Body of pancreas (tissue), 4 donors: Measurements from ENCODE around the gene FRAT2. TPM values are rescaled to one million over a fixed set of nuclear protein-coding genes. Genes with fewer than 3 reads are reported as not detected.

Source experiments
- ATAC-seq: fragments of 150-250 bp; one replicate; pipeline ENCODE4 v1.9.1; 2016
- DNase-seq, 4 donors: peaks; one replicate each; pipeline ENCODE4 v3.0.0-alpha.2; 2019
- H3K27ac ChIP-seq, 4 donors: fragments of 200-600 bp; sonication (generic); 1 replicate in 3 of 4; 2 replicates in 1 of 4; pipeline versions ENCODE4 v1.5.1 to v1.6.1; 2016 to 2019; ENCODE audit warnings: mild to moderate bottlenecking in 1 of 4, mixed read lengths in 1 of 4, moderate library complexity in 1 of 4
- H3K27me3 ChIP-seq, 2 donors: fragments of 200-600 bp; sonication (generic); one replicate each; pipeline ENCODE4 v1.6.0; 2016; ENCODE audit warnings: mild to moderate bottlenecking in 1 of 2
- H3K36me3 ChIP-seq, 2 donors: fragments of 200-600 bp; sonication (generic); replicated peaks in 1 of 2; 2 replicates each; pipeline ENCODE4 v1.5.1; 2016; ENCODE audit warnings: low read depth in 2 of 2; ENCODE audit not compliant: insufficient read depth in 1 of 2
- H3K4me1 ChIP-seq: fragments of 200-600 bp; sonication (generic); one replicate; pipeline ENCODE4 v1.6.0; 2016
- H3K4me3 ChIP-seq, 2 donors: fragments of 200-600 bp; sonication (generic); 1 replicate in 1 of 2; 2 replicates in 1 of 2; pipeline ENCODE4 v1.5.1; 2016 to 2019
- H3K9me3 ChIP-seq, 3 donors: fragments of 200-600 bp; sonication (generic); 1 replicate in 2 of 3; 2 replicates in 1 of 3; pipeline ENCODE4 v1.5.1; 2016
- POLR2A ChIP-seq, 3 donors: fragments of 450-650 bp; IDR thresholded peaks; one replicate each; pipeline ENCODE4 v1.6.1; 2016; ENCODE audit warnings: antibody characterized with exemption in 3 of 3, mild to moderate bottlenecking in 2 of 3
- WGBS, 2 donors: methylation state at CpG; one replicate each; pipeline ENCODE4 v1.1.5; 2017; 5-methylcytosine and 5-hydroxymethylcytosine counted together
- intact Hi-C: fragments of 100-400 bp; cut with DNase I; formaldehyde crosslinking; loops from one replicate; pipeline ENCODE4 v1.15.1; 2023
- total RNA-seq, 2 donors: library from RNA; depleted of rRNA; stranded (reverse); fragments of >200 nt; gene quantifications; one replicate each; pipeline ENCODE4 v1.1.0, GENCODE V29; 2016
- TF ChIP-seq, protein P1 (sequence below), 7 experiments: fragments of 450-650 bp in 4 of 7; fragments of 200-600 bp in 3 of 7; sonication (generic) in 3 of 7; IDR thresholded peaks; one replicate each; pipeline ENCODE4 v1.5.1; 2016 to 2019; ENCODE audit warnings: antibody characterized with exemption in 7 of 7

The FRAT2 gene
- total RNA-seq, 2 donors from 2014 or later, result 19.5 to 20.8 TPM

DNA sequence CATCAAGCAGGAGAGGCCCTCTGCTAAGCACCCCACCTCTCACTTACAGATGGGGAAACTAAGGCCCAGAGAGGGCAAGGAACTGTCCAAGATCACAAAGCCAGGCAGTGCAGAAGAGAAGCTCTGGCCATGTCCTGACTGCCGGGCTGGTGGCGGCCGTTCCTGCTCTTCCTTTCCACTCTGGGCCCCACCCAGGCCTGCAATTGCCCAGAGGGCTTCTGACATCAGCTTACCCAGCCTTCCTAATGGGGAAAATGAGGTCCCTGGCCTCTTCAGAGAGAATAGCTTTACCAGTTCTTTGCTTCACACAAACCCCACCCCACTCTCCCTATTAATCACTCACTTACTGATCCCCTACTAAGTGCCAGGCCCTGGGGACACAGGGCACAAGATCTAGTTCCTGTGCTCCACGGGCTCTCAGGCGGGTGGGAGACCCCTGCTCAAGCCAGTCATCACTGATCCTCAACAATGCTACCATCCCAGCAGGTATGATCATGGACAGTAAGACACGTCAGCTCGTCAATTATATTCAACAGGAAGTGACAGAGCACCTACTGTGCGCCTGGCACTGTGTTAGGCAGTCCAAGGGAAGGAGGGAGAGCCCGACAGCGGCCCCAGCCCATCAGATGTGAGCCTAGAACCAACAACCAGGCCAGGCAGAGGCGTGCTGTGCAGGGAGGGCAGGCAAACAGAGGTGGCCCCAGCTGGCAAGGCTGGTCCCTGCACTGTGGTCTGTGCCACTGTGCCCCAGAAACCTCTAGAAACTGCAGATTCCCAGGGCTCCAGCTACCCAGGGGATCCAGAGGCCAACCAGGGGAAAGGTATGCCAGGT, 26.4 kb upstream of the FRAT2 start:
- no peaks in the 10 kb centered on the region for H3K9me3 ChIP-seq
- H3K27ac ChIP-seq, result no peak overlapping the region
- peaks cover 7 to 30% of the 10 kb centered on the region in 2 donors for H3K36me3 ChIP-seq
- ATAC-seq (no peak), DNase-seq (no peak)
- H3K4me3 ChIP-seq, result no peak overlapping the region
- 86 to 90% methylated on average over 5 to 11 of the region's 11 CpGs for WGBS, 2 donors
- TF ChIP-seq, protein P1, sequence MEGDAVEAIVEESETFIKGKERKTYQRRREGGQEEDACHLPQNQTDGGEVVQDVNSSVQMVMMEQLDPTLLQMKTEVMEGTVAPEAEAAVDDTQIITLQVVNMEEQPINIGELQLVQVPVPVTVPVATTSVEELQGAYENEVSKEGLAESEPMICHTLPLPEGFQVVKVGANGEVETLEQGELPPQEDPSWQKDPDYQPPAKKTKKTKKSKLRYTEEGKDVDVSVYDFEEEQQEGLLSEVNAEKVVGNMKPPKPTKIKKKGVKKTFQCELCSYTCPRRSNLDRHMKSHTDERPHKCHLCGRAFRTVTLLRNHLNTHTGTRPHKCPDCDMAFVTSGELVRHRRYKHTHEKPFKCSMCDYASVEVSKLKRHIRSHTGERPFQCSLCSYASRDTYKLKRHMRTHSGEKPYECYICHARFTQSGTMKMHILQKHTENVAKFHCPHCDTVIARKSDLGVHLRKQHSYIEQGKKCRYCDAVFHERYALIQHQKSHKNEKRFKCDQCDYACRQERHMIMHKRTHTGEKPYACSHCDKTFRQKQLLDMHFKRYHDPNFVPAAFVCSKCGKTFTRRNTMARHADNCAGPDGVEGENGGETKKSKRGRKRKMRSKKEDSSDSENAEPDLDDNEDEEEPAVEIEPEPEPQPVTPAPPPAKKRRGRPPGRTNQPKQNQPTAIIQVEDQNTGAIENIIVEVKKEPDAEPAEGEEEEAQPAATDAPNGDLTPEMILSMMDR (IDR thresholded peaks at IDR 0.05), result no peak
- TF ChIP-seq POLR2A (IDR thresholded peaks at IDR 0.05), result no peak
- intact Hi-C loops, result no loop called here
- H3K27me3 ChIP-seq, result no peaks in the 10 kb centered on the region
- H3K4me1 ChIP-seq, result no peaks in the 10 kb centered on the region

DNA sequence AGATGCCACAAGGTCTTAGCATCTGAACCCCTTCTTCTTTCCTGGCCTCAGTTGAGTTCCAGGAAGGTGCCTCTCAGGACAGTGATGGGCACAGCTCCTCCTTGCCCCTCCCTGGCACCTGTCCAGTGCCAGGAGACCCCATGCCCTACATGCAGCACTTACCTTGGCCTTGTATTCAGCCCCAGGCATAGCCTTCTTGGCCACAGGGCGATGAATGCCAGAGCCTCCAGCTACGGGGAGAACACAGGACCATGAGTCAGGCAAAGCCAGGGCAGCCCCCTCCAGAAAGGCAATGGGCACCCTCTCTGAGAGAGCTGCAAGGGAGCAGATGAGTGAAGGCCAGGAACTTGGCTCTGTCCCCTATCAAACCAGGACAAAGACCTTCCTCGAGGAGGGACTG, 24.3 kb upstream of the FRAT2 start:
- no peaks in the 10 kb centered on the region for H3K27me3 ChIP-seq
- TF ChIP-seq POLR2A (IDR thresholded peaks at IDR 0.05), result no peak
- TF ChIP-seq, protein P1 (IDR thresholded peaks at IDR 0.05), result no peak
- H3K36me3 ChIP-seq, result peaks cover 0 to 24% of the 10 kb centered on the region in 2 donors
- H3K4me3 ChIP-seq, result no peak overlapping the region
- no peak for DNase-seq
- no peaks in the 10 kb centered on the region for H3K9me3 ChIP-seq
- no peaks in the 10 kb centered on the region for H3K4me1 ChIP-seq
- ATAC-seq, result no peak
- intact Hi-C loops, result no loop called here
- no peak overlapping the region for H3K27ac ChIP-seq
- WGBS, 2 donors, result 66 to 100% methylated on average over 2 to 3 of the region's 3 CpGs

DNA sequence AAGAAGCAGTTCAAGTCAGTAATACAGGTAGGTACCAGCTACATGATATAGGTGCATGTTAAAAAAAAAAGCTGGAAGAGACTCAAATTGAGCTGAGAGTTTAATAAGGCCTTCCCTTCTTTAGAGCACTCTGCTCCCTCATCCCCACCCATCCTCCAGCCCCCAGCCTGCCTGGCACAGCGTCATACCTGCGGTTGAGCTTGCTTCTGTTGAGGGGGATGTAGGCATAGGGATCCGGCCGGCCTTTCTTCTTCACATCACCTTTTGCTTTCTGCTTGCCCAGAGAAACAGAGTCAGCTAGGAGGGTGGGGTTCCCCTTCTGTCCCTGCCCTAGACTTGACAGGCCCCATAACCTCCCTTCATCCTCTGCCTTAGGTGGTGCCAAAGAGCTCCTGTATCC, 23.8 kb upstream of the FRAT2 start:
- Histone ChIP-seq H3K27ac (no peak overlapping the region), H3K9me3 (no peaks in the 10 kb centered on the region), H3K4me3 (no peak overlapping the region), H3K36me3 (peaks cover 0 to 20% of the 10 kb centered on the region in 2 donors), H3K4me1 (no peaks in the 10 kb centered on the region), H3K27me3 (no peaks in the 10 kb centered on the region)
- TF ChIP-seq POLR2A (IDR thresholded peaks at IDR 0.05), result no peak
- DNase-seq, result no peak
- intact Hi-C loops, result no loop called here
- ATAC-seq, result no peak
- 95 to 100% methylated on average over 2 to 4 of the region's 4 CpGs for WGBS, 2 donors

DNA sequence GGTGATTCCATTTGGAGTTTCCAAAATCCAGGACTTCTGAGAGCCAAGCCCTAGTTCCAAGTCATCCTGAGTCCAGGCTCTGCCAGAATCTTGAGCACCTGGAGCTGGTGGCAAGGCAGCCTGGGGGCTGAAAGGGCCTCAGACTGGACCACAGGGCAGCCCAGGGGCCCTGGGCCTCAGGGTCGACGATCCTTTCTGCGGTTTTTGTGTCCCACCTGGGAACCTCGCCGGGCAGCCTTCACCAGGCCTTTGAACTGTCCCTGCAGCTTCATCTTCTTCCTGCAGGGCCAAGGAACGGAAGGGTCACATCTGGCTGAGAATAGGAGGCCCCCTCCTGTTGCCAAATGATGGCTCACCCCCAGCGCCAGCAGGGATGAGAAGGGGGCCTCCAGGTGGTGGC, 22.4 kb upstream of the FRAT2 start:
- TF ChIP-seq POLR2A (IDR thresholded peaks at IDR 0.05), result no peak
- TF ChIP-seq, protein P1 (IDR thresholded peaks at IDR 0.05), result no peak
- H3K9me3 ChIP-seq, result no peaks in the 10 kb centered on the region
- no peak overlapping the region for H3K27ac ChIP-seq
- H3K4me3 ChIP-seq, result no peak overlapping the region
- no peaks in the 10 kb centered on the region for H3K27me3 ChIP-seq
- intact Hi-C loops, result no loop called here
- ATAC-seq (no peak), DNase-seq (no peak)
- 86 to 100% methylated on average over 1 to 7 of the region's 7 CpGs for WGBS, 2 donors
- H3K36me3 ChIP-seq, result peaks cover 0 to 16% of the 10 kb centered on the region in 2 donors
- no peaks in the 10 kb centered on the region for H3K4me1 ChIP-seq

DNA sequence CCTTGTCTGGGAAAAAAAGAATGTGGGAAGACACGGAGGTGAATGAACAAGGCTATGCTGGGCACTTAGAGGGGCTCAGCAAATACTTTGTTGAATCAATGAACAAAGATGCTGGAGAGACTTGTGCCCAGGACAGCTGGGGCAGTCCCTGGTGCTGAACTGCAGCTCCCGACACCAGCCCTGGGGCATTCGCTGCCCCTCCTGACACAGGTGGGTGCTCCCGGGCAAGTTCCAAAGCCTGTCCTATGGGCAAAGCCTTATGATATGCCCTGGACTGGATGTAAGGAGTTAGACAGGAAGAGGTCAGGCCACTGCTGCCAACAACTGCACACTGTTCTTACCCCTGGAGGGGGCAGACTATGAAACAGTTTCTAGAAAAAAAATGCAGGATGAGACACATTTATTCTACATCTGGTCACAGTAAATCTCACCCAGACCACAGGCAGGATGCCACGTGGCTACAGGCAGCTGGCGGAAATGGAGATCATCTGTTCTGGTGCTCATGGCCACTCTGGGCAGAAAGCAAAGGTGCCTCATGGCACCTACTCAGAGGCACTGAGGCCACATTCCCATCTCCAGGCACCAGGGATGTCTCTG, 21.9 kb upstream of the FRAT2 start:
- Histone ChIP-seq H3K9me3 (no peaks in the 10 kb centered on the region), H3K4me1 (no peaks in the 10 kb centered on the region), H3K4me3 (no peak overlapping the region), H3K27ac (no peak overlapping the region), H3K27me3 (no peaks in the 10 kb centered on the region), H3K36me3 (peaks cover 0 to 16% of the 10 kb centered on the region in 2 donors)
- intact Hi-C loops, result no loop called here
- 80 to 86% methylated on average over 6 of the region's 6 CpGs for WGBS, 2 donors
- no peak for DNase-seq
- ATAC-seq, result no peak
- TF ChIP-seq, protein P1 (IDR thresholded peaks at IDR 0.05), result no peak
- TF ChIP-seq POLR2A (IDR thresholded peaks at IDR 0.05), result no peak
